NCI-H187 (cell line): ENCODE data around the gene MARF1.
A peak's percentile ranks its signal among the peaks of the same experiment; 100 is the strongest.
"Not testable (repeated sequence)": the region's sequence is repeated elsewhere in the genome, so short reads cannot be mapped to it uniquely, and the experiment has no call there.

ENCODE experiments used
- DNase-seq, 2 experiments: peaks; one replicate each; lab custom pipeline; 2025; lab: John Stamatoyannopoulos, UW

The MARF1 gene

DNA sequence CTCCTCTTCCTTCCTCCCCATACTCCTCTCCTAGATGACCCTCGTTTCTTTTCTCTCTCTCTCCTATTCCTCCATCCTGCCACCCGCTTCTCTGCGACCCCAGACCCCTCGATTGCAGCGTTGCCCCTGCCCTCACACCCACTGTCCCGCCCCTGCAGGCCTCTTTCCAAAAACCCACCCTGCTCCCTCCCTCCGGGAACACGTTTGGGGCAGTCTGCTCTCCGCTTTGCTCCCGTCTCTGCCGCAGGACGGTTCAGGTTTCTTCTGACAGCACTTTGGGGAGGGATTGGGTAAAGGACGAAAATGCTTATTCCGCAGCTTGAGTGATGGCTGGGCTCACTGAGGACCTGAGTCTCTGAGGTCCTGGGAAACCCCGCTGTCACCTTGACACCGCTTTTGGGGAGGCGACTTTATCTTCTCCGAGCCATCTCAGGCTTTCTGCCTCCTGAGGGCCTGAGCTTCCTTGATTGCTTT, 7.8 kb upstream of the MARF1 start:
- DNase-seq, result no peak

DNA sequence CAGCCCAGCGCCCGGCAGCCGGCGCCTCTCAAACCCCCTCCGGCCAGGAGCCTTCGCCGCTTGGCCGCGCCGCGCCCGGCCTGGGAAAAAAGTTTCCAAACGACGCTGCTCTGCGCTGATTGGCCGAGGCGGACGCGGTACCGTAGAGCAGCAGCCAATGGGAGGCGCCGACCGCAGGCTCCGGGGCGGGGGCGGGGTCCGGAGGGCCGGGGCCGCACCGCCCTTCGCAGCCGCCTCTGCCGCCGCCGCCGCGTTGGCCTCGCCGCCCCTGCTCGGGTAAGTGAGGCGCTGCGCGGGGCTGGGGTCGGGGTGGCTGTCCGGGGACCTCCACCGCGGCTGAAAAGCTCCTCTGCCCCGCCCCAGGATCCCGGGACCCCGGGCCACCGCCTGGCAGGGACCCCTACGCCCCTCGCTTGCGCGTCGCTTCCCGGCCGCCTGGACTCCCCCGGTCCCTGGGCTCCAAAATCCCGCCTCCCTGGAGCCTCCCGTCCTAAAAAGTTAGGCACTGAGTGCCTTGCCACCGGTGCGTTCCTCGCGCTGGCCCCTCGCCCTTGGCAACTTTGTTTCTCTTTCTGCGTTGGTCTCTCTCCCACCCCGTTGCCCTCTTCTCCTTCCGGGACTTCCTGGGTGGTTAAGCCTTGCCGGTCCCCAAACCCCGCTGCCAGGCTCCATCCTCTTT, 7.2 kb upstream of the MARF1 start, which contains the start of gene NDE1:
NDE1 (plus strand) TSS at position 227 of the 679 bp plus-strand sequence. CDS start 14,534 bp downstream, outside the sequence.
- DNase-seq, result peak; percentile 23 to 81

DNA sequence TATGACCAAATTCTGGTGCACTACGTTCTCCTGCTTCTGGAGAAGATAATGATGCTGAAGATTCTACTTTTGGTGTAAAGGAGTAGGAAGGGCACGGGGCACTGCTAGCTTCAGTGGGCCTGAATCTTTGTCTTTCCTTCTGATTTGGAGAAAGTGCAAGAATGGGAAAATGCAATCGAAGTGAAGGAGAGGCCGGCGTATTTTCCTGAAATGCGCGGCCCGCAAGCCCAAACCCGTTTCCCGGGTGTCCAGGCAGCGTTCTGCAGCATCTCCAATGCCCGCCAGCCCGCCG, 6.7 kb upstream of the MARF1 start:
- no peak for DNase-seq

DNA sequence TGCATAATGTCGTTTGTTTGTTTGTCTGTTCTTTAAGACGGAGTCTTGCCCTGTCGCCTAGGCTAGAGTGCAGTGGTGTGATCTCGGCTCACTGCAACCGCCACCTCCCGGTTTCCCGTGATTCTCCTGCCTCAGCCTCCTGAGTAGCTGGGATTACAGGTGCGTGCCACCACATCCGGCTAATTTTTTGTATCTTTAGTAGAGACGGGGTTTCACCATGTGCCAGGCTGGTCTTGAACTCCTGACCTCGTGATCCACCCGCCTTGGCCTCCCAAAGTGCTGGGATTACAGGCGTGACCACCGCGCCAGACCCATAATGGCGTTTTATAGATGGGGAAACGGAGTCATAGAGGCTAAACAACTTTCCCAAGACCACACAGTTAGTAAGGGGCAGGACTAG, 6.4 kb upstream of the MARF1 start:
- DNase-seq, result not testable (repeated sequence)

DNA sequence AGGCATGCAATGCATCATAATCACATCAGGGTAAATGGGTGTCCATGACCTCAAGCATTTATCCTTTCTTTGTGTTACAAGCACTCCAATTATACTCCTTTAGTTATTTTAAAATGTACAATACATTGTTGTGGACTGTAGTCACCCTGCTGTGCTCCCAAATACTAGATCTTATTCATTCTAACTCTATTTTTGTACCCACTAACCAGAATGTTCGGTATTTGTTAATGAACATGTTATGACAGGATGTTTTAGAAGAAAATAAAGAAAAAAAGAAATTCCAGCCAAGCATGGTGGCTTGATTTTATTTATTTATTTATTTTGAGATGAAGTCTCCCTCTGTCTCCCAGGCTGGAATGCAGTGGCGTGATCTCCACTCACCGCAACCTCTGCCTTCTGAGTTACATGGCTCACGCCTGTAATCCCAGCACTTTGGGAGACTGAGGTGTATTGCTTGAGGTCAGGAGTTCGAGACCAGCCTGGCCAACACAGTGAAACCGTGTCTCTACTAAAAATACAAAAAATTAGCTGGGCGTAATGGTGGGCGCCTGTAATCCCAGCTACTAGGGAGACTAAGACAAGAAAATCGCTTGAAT, 5.3 kb upstream of the MARF1 start:
- DNase-seq, result no peak

DNA sequence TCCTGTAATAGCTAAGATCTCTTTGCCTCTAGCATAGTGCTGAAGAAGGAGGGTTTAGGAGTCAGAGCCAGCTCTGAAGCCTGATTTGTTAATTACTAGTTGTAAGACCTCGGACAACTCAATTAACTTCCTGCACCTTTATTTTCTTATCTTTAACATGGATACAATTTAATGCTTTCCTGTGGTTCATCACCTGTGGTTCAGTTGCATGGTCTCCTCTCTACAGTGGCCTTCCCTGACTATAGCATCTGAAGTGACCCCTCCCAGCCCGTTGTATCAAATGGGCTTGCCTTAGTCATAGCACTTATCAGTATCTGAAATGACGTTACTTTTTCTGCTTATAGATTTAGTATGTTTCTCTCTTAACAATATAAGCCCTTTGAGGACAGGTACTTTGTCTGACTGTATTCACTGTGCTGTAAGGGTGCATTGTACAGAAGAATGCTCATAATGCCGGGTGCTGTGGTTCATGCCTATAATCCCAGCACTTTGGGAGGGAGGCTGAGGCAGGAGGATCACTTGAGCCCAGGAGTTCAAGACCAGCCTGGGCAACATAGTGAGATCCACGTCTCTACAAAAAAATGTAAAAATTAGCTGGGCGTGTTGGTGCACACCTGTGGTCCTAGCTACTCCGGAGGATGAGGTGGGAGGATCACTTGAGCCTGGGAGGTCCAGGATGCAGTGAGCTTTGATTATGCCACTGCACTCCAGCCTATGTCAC, 4.5 kb upstream of the MARF1 start:
- no peak for DNase-seq

DNA sequence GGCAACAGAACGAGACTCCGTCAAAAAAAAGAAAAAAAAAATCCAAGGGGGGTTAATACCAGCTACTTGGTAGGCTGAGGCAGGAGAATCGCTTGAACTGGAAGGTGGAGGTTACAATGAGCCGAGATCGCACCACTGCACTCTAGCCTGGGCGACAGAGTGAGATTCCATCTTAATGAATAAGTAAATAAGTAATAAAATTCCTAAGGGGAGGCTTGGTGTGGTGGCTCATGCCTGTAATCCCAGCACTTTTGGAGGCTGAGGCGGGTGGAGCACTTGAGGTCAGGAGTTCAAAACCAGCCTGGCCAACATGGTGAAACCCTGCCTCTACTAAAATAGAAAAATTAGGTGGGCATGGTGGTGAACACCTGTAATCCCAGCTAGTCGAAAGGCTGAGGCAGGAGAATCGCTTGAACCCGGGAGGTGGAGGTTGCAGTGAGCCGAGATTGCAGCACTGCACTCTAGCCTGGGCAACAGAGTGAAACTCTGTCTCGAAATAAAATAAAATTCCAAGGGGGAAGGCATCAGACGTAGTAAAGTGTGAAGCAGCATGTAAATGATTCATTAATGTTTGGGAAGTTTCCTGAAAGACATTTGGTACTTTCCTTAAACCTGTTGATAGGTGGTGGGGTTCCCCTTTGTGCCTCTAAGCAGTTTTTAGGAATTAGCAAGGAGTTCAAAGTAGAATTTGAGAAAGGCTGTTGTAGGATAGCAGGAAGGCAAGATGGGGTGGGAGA, 3.8 kb upstream of the MARF1 start:
- not testable (repeated sequence) for DNase-seq

DNA sequence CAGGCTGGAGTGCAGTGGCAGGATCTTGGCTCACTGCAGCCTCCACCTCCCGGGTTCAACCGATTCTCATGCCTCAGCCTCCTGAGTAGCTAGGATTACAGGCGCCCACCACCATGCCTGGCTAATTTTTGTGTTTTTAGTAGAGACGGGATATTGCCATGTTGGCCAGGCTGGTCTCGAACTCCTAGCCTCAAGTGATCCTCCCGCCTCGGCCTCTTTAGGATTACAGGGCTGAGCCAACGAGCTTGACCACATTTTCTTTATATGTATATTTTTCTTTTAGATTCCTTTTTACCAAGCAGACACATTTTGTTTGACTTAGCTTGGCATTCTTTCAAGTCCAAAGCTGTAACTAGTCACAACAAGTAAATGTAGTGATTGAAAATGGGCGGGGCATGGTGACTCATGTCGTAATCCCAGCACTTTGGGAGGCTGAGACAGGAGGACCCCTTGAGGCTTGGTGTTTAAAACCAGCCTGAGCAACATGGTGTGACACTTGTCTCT, 2.1 kb upstream of the MARF1 start:
- DNase-seq, result not testable (repeated sequence)

DNA sequence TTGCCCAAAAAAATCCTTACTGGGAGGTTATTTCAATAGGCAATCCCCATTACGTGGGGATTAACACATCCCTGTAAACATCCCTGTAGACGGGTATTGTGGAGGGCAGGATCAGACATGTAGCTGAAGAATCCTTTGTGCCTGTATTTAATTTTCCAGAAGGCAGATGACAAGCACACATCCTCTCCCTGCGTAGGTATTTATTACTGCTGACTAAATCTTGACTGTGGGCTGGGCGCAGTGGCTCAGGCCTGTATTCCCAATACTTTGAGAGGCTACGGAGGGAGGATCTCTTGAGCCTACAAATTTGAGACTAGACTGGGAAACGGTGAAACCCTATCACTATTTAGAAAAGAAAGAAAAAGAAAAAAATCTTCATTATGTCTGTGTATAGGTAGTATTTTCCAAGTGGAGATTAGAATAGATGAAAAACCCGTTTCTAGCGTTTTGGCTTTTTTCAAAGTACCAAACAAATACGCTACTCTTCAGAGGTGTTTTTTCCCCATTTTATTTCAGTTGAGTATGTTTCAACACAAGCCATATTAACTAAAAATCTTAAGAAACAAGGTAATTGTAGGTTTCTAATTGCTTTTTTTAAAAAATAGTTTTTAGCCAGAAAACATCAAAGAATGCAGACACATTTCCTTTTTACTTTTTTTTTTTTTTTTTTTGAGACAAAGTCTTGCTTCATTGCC, 1.5 kb upstream of the MARF1 start:
- no peak for DNase-seq

DNA sequence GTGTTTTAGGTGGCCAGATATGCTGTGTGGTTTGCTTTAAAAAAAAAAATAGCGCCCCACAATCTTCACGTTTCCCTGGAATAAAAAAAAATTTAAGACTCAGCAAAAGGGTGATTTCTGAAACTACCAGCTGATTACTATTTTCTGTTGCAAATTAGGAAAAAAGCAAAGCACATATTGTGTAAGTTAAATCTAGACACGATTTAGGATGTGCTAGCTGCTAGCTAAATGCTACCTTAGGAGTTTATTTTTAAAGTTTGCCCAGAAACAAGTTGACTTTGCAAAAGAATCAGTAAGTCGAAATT, 944 bp upstream of the MARF1 start:
- DNase-seq, result no peak

DNA sequence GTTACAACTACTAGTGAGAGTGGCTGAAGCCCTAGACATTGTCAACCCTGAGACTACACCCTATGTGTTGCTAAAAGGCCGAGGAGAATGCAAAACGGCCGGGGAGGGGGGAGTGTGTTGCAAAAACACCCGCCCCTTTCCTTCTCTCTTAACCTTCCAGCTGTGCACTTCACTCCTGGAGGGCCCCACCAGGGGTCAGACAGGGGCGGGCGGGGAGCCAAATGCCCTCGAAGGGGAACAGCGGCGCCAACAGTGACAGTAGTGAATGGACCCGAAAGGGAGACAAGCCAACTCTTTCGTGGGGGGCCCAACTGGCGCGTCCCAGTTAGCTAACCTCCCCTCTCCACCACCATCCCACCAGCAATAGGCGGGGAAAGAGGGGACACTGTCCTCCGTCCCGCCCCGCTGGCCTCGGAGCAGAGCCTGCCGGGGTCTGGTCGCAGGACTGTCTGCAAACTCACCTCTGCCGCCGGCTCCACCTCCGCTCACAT, 352 bp downstream of the MARF1 start:
- DNase-seq, result peak in 1 of 2 experiments; percentile 12

DNA sequence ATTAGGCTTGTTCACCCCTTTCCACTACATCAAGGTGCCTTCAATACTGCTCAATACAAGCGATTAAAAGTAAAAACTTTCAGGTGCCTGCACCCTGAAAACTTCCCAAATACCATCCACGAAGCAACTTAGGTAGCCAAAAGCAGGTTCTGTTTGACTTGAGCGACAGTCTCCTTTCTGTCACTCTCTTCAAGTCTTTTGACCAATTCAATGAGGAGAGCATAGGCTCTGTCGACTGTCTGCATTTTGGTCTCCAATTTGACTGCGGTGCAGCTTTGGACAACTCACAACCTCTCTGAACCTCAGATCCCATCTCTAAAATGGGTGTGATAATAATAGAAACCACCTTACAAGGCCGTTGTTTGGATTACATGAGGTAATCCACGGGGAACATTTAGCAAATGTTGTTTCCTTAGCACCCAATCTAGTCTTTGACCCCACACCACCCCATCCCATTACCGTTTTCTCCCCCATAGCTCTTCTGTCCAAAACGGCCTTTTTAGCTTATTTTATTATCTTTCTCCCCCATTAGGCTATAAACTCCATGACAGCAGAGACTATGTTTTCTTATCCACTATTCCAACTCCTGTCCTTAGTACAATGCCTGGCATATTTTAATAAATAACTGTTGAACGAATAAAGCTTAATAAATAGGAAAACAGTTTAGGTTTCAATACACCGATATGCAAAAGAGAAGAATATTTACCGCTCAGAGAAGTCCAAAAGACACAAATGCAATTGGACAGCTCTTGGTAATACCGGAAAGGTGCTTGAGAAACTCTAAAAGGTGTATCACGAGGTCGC, 999 bp downstream of the MARF1 start:
- DNase-seq, result no peak

DNA sequence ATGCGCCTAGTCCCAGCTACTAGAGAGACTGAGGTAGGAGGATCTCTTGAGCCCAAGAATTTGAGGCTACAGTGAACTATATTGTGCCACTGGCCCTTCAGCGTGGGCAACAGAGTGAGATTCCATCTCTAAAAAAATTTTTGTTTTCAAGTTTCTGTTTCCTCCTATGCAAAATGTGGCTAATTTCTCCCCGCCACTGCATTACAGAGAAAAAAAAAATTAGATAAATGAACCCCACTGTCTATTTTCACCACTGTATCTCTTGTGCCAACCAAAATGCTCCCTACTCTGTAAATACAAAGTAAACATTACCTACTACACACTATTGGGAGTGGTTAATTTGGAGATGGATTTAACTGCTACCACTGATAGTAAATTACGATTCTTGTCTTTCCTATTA, 2.0 kb downstream of the MARF1 start:
- no peak for DNase-seq

DNA sequence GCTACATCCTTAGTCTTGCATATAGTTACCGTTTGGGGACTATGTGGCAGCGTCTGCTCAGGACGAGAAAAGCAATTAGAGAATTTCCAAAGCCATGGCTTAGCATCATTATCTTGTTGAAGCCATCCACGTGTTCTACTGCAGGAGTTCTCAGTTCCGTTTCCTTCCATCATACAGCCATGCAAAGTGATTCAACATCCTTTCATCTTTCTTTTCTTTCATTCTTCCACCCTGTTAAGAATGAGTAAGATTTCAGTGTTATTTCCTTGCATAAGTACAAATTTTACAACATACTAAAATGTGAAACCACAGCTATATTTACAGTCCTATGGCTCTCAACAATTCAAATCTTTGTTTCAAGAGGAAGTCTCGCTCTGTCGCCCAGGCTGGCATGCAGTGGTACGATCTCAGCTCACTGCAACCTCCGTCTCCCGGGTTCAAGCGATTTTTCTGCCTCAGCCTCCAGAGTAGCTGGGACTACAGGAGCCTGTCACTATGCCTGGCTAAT, 3.8 kb downstream of the MARF1 start:
- DNase-seq, result no peak

DNA sequence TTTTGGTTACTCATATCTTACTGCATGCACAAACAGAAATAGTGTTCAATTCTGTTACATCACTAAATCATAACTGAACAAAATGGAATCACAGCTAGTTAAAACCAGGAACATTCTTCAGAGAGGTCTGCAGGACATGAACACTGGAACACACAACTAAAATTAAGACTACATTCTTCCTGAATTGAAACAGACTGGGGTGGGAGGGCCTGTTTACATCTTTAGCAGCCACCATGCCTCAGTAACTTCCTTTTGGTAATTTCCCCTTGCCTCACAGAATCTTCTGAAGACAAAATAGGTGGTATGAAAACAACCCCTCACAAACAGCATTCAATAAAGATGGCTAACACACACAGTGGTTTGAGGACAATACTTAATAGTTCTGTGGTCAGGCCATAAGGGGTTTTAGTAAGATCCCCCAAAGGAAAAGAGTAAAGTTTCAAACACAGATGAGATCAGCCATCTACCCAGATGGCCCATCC, 6.5 kb downstream of the MARF1 start:
- no peak for DNase-seq

DNA sequence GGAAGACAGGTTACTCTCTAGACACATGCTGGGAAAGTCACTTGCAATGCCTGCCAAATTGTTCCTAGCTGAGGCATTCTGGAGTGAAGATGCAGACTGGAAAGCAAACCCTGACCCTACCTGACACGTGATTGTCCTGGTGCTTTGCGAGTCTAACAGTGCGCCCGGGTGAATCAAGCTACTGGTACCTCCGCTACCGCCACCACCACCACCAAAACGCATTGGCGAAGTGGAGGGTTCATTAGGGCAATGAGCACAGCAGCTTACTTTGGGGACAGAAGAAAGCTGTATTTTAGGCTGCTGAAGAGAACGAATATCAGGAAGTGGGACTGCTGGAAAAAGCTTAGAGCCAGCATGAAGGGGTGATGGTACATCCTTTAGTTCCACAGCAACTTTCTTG, 7.0 kb downstream of the MARF1 start:
- DNase-seq, result no peak

DNA sequence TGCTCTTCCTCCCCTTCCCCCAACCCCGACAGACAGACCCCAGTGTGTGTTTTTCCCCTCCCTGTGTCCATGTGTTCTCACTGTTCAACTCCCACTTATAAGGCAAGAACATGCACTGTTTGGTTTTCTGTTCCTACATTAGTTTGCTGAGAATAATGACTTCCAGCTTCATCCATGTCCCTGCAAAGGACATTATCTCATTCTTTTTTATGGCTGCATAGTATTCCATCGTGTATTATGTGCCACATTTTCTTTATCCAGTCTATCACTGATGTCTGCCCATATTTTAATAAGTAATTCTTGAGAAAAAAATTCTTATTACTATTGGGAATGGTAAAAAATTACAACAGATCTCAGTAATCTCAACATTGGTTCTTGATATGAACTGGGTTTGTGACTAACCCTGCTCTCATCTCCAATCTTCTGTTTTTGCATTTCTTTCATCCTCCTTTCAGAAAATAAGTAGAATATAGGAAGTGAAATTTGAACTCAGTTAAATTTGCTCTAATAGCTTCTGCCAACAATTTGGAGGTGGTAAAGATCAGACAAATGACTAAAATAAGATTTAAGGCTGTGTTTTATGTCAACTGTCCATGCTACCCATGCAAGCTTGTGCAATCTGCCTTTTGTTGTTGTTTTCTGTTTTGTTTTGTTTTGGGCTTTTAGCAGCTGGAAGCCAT, 11.1 kb downstream of the MARF1 start:
- DNase-seq, result no peak

DNA sequence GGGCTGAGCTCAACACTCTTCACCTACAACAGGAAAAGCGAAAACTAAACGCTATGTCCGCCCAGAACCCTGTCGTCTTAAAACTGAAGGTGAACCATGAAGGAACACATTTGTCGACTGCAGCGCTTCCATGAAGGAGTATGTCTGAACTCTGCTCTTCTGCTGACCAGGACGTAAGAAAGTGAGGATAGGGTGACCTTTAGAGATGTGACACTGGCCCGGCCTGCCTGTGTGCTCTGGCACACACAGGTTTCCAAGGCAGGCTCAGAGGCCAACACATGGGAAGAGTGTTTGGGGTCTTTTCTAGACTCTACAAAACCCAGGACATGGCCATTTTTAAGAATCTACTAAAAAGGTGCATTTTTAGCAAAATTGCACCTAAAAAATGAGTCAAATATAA, 21.1 kb downstream of the MARF1 start:
- no peak for DNase-seq

DNA sequence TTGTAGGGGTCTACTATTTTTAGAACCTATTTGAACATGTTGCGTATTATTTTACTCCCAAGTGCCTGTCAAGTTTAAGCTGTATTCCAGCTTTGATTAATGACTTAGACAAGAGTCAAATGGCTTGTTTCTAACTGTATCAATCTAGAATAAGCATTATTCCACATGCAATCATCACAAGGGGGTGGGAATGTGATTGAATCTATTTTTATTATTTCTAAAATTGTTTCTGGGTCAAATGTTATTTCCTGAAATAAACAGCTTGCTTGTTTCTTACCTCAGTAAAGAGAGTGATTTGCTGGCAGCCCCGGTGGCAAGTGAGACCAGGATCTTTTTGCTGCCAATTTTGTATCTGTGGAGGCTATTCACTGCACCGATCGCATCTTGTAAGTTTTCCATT, 21.5 kb downstream of the MARF1 start:
- DNase-seq, result no peak

DNA sequence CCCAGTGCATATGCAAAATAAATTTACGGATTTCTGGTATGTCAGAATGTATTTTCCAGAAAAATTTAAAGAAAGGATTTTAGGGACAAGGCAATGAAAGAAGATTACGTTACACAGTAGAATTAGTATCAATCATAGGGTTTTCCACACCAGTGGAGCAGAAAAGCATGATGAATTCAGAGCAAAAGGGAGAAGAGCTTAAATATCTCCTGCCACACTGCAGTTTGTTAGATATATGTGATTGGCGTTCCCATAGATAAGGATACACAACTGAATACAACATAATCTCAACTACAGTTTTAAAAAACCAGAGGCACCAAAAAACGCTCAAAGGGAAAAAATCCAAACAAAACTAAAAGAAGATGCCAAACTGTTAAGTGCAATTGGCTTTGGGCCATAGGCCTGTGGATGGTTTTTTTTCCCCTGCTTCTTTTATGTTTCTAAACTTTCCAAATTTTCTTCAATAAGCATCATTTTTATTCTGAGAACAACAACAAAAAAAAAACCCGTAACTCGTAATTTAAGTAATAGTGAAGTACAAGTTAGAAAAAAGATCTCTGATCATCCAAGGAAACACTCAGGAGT, 22.3 kb downstream of the MARF1 start:
- DNase-seq, result no peak
